NCI-H82 treated with DMSO at 0.1 percent for 48 hours (cell line): Measurements from ENCODE around the gene USH1C.

Experiments used
- DNase-seq: peaks from one replicate; lab custom pipeline; 2025; ENCODE audit not compliant: unreplicated experiment; lab: John Stamatoyannopoulos, UW

USH1C gene

DNA sequence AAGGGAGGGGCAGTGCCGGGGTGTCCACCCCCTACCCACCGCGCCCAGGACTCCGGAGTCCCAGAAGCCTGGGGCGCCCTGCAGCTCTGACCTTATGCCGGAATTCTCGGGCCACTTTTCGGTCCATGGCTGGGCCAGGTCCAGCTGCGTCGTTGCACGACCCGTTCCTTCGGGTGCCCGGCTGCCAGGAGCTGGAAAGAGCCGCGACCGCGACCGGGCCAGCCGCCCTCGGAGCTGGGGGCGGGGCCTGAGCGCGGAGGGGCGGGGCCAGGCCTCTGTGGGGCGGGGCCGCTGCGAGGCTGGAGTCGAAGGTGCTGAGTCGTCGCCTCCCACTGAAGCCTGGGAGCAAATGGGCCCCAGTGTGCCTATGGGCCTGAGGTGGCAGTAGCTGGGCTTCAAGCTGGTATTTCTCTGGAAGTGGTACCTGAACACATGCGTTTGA, at the start of gene USH1C:
USH1C (minus strand) TSS at position 236 of the 442 bp plus-strand sequence; CDS start at position 127, 109 bp downstream.
- no peak for DNase-seq

DNA sequence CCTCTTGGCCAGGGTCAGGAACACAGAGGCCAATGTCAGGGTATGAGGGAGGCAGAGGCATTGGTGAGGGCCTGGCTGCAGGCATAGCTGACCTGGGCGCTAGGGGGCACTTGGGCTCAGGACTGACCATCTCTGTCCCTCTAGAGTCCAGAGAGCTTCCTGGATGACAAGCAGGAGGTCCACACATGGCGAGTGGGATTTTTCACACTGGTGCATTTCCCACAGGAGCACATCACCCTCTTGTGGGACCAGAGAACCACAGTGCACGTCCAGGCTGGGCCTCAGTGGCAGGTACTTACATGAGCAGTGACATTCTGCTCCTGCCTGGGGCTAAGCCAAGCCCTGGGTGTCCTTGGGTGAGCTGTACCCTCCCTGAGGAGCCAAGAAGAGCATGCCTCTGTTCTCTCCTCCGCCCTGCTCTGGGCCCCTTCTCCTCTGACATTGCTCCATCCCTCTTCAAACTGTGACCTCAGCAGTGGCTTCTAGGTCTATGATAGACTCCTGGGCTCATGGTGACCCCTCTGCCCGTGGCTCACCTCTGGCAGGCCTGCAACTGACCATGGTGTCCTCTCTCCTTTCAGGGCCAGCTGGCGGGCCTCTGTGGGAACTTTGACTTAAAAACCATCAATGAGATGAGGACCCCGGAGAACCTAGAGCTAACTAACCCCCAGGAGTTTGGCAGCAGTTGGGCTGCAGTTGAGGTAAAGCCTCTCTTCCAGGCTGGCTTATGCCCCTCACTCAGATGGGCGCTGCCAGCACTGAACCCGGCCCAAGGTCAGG, 49.4 kb upstream of the USH1C start:
- no peak for DNase-seq

DNA sequence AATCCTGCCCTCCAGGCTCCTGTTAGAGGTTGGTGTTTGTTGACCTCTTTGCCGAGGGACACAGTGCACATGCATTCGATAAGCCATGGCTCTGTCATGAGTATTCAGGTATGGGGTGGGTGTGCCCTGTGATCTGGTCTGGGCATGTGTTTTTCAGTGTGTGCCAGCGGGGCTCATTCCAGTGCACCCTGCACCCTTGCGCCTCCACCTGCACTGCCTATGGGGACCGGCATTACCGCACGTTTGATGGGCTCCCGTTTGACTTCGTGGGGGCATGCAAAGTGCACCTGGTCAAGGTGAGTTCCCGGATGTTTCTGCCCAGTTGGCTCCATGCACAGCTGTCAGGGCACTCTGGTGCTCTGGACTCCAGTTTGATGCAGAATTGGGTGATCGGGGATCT, 47.1 kb upstream of the USH1C start:
- no peak for DNase-seq

DNA sequence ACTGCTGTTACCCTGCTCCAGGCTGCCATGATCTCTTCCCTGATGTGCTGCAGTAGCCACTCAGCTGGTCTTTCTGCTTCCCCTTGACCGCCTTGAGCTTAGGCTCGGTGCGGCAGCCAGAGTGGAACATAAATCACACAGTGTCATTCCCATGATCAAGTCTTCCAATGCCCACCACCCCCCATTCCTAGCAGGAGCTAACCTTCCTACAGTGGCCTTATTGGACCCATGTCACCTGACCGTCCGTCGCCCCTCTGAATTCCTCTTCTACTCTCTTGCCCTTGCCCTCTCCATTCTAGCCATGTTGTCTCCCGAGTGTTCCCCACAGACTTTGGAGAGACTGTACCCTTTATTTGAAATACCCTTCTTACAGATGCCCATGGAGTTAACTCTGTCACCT, 46.2 kb upstream of the USH1C start:
- no peak for DNase-seq

DNA sequence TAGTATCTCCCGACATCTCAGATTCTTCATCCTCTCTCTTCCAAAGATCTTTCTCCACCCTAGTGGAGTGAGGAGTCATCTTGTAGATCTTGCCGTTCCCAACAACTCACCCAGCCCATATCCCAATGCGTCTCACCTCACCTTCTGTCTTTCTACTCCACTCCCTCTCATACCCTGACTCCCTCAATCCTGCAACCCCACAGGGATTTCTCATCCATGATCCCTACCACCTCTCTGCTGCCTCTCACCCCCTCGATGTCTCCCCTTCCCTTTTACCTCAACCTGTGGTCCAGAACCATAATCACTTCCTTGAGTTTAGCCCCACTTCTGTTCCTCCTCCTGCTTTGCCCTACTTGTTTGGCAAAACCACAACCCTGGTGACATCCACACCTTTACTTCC, 44.5 kb upstream of the USH1C start:
- DNase-seq = no peak

DNA sequence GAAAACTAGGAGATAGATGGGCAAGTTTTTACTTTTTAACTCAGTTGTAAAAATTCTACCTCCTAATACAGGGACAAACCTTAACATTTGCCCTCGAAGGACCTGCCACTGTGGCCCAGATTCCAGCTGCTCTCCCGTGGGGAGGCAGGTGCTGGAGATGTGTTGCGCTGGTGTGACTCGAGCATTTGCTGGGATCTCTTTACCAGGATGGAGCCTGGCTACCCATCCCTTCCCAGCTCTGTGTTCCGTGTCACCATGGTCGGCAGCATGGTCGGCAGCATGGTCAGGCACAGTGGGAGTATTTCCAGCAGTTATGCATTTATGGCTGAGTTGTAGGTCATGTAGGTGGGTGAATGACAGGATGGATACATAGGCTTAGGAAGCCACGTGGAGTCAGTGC, 44.0 kb upstream of the USH1C start:
- no peak for DNase-seq

DNA sequence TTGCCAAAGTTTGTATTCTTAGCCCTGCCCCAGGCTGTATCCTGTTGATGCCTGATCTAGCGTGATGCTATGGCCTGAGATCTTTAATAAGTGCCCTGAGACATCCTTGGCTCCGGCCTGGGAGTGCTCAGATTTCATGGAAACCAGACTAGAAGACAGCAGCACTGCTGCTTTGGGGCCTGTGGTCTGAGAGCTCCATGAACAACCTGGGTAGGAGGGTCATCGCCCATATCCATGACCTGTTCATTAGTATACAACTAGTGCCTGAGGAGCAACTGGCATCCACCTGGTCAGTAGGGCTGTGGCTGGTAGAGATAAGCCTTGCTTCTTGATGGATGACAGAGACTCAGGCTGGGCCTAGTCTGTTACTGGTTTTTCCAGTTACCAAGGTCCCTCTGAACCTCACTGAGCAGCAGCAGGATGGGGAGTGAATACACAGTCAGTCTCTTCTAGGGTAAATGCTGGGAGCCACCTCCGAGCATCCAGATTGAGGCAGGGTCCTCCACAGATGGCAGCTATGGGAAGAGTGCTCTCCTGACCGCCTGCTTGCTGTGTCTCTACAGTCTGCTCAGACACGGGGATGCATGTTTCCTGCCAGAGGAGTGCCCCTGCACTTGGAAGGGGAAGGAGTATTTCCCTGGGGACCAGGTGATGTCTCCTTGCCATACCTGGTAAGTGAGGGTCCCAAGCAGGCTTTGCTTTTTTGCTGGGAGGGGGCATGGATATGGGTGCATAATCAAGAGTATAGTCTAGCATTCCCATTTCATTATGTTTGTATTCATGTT, 41.9 kb upstream of the USH1C start:
- no peak for DNase-seq

DNA sequence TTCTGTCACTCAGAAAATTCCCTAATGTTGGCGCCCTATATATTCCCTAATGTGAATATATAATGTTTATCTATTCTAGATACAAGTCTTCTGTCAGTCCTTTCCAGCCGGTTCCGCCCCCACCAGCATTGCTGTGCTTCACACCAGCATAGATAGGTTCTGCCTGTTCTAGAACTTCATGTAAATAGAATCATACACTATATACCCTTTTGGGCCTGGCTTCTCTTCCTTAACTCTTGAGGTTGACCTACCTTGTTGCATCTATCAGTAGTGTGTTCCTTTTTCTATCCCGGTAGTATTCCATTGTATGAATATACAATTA, 37.5 kb upstream of the USH1C start:
- no peak for DNase-seq

DNA sequence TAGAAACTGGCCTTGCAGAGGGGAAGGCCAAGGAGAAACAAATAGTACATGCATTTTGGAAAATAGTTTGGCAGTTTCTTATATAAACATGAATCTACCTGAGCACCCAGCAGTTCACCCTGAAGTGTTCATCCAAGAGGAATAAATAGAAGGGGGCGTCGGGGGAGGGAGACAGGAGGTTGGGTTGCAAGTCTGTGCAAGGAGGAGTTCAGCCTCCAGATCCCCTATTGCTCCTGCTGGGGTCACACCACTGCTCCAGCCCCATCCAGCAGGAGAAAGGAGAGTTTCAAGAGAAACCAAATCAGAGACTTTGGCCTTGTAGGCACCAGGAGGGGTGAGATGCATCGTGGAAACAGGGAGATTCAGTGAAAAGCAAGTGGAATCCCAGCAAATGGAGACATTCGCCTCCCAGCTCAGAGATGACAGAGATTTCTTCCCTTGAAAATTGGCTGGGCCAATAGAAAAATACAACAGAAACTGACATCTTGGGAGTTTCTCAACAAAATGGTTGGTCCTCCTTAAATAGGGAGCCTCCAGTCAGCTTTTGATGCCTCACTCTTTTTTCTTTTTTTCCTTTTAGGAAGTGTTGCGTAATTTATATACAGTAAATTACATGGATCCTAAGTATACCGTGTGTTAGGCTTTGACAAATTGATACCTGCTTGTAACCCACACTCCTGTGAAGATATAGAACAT, 37.0 kb upstream of the USH1C start:
- DNase-seq = no peak

DNA sequence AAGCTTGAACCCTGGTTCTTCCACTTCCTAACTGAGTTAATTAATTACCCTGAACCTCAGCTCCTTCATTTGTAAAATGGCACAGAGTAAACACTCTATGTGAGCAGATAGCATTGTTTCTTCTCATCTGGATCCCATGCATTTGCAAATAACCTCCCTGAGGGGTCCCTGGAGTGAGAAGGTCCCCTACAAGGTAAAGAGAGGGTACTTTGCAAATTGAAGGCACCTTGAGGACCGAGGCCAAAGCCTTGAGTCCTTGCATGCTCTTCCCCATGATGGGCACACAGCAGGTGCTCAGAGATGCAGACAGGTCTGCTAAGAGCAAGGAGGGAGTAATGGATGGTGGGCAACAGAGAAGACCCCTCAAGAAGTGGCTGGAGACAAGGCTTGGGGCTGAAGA, 36.1 kb upstream of the USH1C start:
- no peak for DNase-seq

DNA sequence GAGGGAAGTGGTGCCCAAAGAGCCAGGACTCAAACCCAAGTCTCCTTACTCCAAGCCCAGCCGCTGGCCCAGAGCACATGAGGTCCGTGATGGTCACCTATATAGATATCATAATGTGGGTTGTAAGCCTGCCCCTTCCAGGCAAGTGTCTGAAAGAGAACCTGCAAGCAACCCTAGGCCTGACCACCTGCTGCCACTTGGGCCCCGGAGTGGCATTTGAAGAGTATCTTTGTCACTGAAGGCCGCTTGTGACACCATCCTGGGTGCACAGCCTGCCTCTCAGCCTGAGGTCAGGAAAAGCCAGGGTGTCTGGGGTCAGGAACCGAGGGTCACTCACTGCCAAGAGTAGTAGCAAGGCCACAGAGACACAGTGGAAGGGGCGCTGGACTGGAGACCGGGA, 35.2 kb upstream of the USH1C start:
- DNase-seq = no peak

DNA sequence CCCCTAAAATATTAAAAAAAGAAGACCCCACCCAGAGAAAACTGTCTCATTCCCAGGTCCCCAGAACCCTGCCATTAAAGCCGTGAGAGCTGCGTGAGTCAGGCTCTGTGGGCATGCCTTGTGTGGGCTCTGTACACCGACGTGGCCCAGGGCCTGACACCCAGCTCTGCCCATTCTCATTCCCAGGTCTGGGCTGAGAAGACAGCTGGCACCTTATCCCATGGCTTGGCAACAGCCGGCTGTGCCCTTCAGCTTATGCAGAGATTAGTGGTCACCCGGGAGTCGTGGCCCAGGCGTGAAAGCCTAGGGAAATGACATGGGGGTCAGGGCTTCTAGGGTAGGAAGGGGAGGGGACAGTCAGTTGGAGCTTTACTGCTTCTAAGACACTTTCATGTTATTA, 34.7 kb upstream of the USH1C start:
- no peak for DNase-seq

DNA sequence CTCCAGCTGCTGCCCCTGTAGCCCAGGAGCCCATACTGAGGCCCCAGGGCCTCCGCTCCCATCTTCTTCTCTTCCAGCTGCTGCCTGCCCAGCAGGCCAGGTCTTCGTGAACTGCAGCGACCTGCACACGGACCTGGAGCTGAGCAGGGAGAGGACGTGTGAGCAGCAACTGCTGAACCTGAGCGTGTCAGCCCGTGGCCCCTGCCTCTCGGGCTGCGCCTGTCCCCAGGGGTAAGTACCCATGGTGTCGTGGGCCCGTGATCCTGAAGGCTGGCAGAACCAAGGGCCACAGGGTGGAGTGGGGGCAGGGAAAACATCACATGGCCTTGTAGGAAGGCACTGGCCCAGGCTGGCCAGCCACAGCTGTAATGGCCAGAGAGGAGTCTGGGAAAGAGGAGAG, 34.1 kb upstream of the USH1C start:
- DNase-seq = no peak

DNA sequence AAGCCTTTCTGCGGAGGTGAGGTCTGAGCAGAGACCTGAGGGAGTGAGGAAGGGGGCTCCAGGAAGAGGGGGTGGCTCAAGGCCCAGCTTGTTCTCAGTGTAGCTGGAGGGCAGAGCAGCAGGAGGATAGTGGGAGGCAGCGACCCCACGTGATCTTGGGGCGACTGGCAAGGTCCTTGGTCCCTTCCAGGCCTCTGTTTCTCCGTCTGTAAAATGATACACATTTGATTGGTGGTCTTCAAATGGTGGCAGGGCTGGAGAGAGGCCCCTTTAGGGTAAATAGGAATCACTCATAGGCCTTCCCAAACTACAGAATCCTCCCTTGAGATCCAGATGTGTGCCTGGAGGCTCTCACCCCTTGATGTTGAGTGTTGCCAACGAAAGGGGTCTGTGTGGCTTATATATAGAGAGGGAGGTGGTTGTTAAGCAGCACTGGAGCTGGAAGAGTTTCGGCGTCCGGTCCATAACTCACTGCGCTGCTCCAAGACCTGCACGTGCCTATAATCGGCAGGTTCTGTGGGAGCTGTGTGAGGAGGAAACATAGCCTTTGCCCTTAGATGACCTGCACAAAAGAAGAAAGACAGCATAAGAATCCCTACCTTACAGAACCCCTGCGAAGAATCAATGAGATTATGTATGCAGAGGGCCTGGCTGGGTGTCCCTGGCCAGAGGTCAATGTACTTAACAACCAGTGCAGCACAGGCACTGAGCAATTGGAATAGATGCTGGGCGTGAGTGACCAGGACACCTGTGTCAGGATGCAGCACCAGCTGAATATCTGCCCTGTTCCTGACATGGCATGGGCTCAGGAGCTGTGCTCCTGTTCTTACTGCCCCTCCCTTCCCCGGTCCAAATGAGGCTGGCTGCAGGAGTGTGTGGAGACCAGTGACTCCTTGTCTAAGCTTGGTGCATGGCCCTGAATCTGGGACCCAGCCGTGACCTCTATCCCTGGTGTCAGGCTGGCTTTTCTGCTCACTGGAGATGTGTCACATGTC, 31.5 kb upstream of the USH1C start:
- DNase-seq = no peak

DNA sequence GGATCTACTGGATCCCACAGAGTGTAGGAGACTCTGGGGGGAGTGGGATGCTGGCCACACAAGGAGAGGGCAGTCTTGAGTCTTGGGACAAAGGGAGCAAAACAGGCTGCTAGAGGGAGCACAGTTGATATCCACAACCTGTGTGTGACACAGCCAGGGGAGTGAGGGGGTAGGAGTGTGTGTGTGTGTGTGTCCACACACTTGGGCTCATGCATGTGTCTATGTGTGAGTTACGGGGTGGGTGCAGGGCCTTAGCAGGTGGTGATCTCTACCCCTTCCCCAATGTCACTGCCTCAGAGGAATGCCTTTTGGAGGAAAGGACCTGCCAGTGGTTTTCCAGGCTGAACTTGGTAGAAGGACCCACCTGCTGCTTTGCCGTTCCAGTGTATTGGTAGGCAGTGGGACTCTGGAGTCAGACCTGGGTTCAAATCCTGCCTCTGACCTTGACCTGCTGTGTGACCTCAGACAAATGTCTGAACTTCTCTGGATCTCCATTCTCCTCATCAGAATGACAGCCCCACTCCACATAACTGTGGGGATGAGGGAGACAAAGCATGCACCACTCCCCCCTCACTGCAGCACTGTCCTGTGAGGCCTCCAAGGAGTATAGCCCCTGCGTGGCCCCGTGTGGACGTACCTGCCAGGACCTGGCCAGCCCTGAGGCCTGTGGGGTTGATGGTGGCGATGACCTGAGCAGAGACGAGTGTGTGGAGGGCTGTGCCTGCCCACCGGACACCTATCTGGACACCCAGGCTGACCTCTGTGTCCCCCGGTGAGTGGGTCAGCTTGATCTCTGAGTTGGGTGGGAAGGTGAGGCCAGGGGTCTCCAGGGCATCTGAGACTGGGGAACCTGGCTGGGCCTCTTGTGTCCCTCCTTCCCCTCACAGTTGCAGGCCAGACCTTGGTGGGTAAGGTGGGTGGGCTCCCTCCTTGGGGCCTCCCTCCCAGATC, 30.2 kb upstream of the USH1C start:
- DNase-seq = no peak

DNA sequence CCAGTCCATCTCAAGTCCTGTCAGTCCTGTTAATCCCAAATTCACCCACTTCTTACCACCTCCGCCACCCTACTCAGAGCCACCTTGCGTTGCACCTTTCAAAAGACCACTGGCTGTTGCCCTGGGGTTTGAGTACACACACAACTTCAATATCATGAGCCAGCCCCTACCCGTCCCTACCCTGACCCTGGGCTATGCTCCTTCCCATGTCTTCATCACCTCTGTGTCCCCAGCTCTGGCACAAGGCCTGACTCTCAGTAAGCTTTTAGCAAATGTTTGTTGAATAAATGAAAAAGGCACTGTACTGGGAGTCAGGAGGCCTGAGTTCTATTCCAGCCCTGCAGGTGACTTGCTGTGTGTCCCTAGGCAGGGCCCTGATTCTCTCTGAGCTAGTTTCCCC, 29.3 kb upstream of the USH1C start:
- no peak for DNase-seq

DNA sequence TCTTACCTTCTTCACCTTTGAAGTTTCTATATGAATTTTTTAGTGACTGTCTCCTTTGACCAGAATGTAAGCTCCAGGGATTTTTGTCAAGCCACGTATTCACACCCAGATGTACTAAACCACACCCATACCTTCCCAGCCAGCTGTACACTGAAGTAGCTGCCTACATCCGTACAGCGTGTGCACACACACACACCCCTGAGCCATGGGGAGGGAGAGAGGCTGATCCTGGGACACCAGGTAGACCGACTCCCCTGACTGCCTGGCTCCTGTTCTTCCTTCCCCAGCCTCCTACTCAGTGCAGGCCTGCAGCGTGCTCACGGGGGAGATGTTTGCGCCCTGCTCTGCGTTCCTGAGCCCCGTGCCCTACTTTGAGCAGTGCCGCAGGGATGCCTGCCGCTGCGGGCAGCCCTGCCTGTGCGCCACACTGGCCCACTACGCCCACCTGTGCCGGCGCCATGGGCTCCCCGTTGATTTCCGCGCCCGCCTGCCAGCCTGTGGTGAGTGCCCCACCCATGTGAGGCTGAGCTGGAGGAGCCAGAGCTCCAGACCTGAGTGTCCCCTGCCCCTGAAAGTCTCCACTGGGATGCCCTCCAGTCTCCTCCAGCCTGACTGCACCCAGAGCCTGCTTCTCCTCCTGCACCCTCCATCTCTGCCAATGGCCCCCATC, 28.7 kb upstream of the USH1C start:
- DNase-seq = no peak

DNA sequence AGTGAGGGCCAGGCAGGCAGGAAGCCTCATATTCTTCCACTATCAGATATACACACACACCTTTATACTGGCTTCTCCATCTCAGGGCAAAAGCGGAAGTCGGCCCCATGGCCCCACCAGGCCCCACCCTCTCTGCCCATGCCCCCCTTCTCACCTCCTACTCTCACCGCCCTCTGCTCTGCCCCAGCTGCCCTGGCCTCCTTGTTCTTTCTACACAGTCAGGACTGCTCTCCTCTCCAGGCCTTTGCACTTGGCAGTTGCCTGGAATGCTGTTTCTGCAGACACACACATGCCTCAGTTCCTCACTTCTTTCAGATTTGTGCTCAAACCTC, 28.1 kb upstream of the USH1C start:
- DNase-seq = no peak
